Activated CD8-positive, alpha-beta memory T cell treated with anti-CD3 and anti-CD28 coated beads for 4 hours (primary cell): ENCODE data around the gene ISG15.
"Not testable (repeated sequence)": the region's sequence is repeated elsewhere in the genome, so short reads cannot be mapped to it uniquely, and the experiment has no call there.

Source experiments
- DNase-seq, 2 donors: peaks; one replicate each; pipeline ENCODE4 v3.0.0-alpha.2; 2020; ENCODE audit warnings: low read depth in 2 of 2

The ISG15 gene

GRCh38 chr1:1027791-1028190 is 14.5 kb downstream of the ISG15 start:
- DNase-seq, result no peak

GRCh38 chr1:1030867-1031658 is 17.8 kb downstream of the ISG15 start:
- not testable (repeated sequence) for DNase-seq

GRCh38 chr1:1031659-1032235 is 18.4 kb downstream of the ISG15 start:
- DNase-seq, result no peak

- no peak for DNase-seq
These were observed 19.1 kb downstream of the ISG15 start for GRCh38 chr1:1032424-1032823.

GRCh38 chr1:1033009-1033587 is 19.8 kb downstream of the ISG15 start:
- DNase-seq, result peak; percentile 88 to 90

- DNase-seq, result no peak
These were observed 20.6 kb downstream of the ISG15 start for GRCh38 chr1:1033731-1034438.

- no peak for DNase-seq
These were observed 21.1 kb downstream of the ISG15 start for GRCh38 chr1:1034439-1034781.

- no peak for DNase-seq
These were observed 22.1 kb downstream of the ISG15 start for GRCh38 chr1:1035291-1035943.

- DNase-seq, result no peak
These were observed 24.4 kb downstream of the ISG15 start for GRCh38 chr1:1037366-1038327.

- DNase-seq, result no peak
These were observed 25.4 kb downstream of the ISG15 start for GRCh38 chr1:1038694-1039093.

- no peak for DNase-seq
These were observed 26.0 kb downstream of the ISG15 start for GRCh38 chr1:1039145-1039910.

GRCh38 chr1:1040004-1040991 is 27.0 kb downstream of the ISG15 start:
- peak; percentile 47 to 57 for DNase-seq

- no peak for DNase-seq
These were observed 27.8 kb downstream of the ISG15 start for GRCh38 chr1:1041092-1041523.

GRCh38 chr1:1041873-1042272 is 28.6 kb downstream of the ISG15 start:
- DNase-seq, result no peak

- no peak for DNase-seq
These were observed 29.5 kb downstream of the ISG15 start for GRCh38 chr1:1042835-1043234.

- DNase-seq, result no peak
These were observed 30.1 kb downstream of the ISG15 start for GRCh38 chr1:1043411-1043810.

GRCh38 chr1:1043921-1044320 is 30.6 kb downstream of the ISG15 start:
- no peak for DNase-seq

- DNase-seq, result no peak
These were observed 31.3 kb downstream of the ISG15 start for GRCh38 chr1:1044455-1045078.
